GM10248 (cell line): ENCODE measurements around the gene MYO9B.
"Not testable (repeated sequence)": the region's sequence is repeated elsewhere in the genome, so short reads cannot be mapped to it uniquely, and the experiment has no call there.

Experiments used
- CTCF ChIA-PET: fragments of 300-600 bp; sonication (Branson Sonifier 250); formaldehyde crosslinking; extraction: SDS; loops from one replicate; lab custom pipeline; 2021; ENCODE audit warnings: antibody characterized with exemption; lab: Yijun Ruan, JAX
- POLR2A ChIA-PET: fragments of 350-650 bp; sonication (Branson Sonifier 250); formaldehyde crosslinking; extraction: SDS; loops from one replicate; lab custom pipeline; 2020; ENCODE audit warnings: antibody characterized with exemption; lab: Yijun Ruan, JAX
- DNase-seq: peaks from one replicate; pipeline ENCODE4 v3.0.0; 2012; ENCODE audit errors: extremely low spot score
- TF ChIP-seq, protein P1 (sequence below): IDR thresholded peaks from 2 replicates; pipeline ENCODE4 v1.5.1; 2012; ENCODE audit warnings: mild to moderate bottlenecking, low read depth; ENCODE audit errors: extremely low read depth, missing control alignments, control extremely low read depth

MYO9B gene

DNA sequence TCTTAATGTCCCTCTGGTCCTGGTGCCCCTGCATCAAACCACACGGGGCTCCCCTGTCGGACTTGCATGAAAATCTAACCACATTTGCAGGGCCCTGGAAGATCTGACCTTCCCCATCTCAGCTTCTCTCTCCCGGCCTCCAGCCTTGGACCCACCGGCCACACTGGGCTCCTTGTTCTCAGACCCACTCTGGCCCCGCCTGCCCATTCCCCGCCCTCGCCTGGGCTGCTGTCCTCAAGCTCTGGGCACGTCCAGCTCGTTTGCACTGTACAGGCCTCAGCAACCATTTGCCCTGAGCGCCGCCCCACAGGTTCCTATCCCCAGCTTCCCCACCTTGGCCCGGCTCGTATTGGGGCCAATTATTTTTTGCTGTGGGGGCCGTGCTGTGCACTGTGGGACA lies 10.5 kb downstream of the MYO9B start:
- TF ChIP-seq, protein P1, sequence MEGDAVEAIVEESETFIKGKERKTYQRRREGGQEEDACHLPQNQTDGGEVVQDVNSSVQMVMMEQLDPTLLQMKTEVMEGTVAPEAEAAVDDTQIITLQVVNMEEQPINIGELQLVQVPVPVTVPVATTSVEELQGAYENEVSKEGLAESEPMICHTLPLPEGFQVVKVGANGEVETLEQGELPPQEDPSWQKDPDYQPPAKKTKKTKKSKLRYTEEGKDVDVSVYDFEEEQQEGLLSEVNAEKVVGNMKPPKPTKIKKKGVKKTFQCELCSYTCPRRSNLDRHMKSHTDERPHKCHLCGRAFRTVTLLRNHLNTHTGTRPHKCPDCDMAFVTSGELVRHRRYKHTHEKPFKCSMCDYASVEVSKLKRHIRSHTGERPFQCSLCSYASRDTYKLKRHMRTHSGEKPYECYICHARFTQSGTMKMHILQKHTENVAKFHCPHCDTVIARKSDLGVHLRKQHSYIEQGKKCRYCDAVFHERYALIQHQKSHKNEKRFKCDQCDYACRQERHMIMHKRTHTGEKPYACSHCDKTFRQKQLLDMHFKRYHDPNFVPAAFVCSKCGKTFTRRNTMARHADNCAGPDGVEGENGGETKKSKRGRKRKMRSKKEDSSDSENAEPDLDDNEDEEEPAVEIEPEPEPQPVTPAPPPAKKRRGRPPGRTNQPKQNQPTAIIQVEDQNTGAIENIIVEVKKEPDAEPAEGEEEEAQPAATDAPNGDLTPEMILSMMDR: no peak
- CTCF ChIA-PET: interaction anchor here (1.2 to 1.8 kb wide), 2 partner anchors 10 to 20 kb away, joined by 3 to 4 read pairs; partner anchors contain the start of genes HAUS8 and MYO9B
- POLR2A ChIA-PET: interaction anchor here (0.6 to 1.4 kb wide), 3 partner anchors 20 to 93 kb away, joined by 3 to 4 read pairs (median 3); no protein-coding TSS in a partner anchor

DNA sequence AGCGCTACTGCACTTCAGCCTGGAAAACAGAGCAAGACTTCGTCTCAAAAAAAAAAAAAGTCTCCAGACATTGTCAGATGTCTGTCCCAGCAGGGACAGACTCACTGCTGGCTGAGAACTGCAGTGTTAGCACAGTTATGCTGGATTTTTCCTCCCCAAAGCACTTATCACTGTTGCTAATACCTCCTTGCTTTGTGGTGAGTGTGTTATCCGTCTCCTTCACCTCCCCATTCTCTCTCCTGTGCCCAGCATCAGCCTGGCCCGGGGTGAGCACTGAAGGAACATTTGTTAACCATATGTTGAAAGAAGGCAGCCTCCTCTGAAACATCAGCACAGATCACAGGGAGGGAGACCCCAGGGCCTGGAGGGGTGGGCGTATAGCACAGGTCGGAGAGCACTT lies 11.3 kb downstream of the MYO9B start:
- DNase-seq: no peak
- TF ChIP-seq, protein P1: no peak
- POLR2A ChIA-PET: interaction anchor here (1.4 kb wide), 1 partner anchor 39 kb away, joined by 4 read pairs; no protein-coding TSS in a partner anchor
- CTCF ChIA-PET: no interaction called here

More for the DNA sequence above, 10.5 kb downstream of the MYO9B start:
- no peak for DNase-seq

DNA sequence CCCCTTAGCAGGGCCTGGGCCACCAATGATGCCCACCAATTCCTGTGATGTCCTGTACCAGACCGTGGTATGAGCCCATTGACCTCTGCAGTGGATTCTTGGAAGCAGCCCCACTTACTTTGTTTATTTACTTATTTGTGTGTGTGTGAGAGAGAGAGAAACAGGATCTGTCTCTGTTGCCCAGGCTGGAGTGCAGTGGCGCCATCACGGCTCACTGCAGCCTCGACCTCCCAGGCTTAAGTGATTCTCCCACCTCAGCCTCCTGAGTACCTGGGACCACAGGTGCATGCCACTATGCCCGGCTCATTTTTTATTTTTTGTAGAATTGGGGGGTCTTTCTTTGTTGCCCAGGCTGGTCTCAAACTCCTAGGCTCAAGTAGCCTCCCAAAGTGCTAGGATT lies 13.0 kb downstream of the MYO9B start:
- CTCF ChIA-PET: interaction anchor here (1.3 kb wide), 1 partner anchor 23 kb away, joined by 4 read pairs; no protein-coding TSS in a partner anchor
- POLR2A ChIA-PET: interaction anchor here (1.5 kb wide), 1 partner anchor 12 kb away, joined by 3 read pairs; the partner anchor contains the start of gene MYO9B
- TF ChIP-seq, protein P1: no peak
- no peak for DNase-seq

DNA sequence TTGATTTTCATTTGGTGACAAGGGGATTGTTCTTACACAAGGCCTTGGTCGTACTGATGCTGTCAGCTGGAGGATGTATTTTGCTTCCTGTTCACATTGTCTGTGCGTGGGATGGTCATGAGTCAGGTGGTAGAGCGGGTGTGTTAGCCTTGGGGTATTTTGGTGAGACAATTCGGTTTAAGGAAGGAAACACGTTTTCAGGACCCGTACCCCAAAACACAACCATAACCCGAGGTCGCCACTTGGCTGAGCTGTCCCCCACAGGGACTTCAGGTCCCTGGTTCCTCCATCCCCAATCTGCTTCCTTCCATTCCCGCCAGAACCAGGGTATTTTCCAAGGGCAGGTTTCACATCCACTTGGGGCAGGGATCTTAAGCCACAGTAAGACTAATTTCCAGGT lies 15.0 kb downstream of the MYO9B start:
- POLR2A ChIA-PET: interaction anchor here (0.6 to 1.0 kb wide), 4 partner anchors 15 to 93 kb away, joined by 3 to 4 read pairs (median 3); partner anchors contain the start of genes HAUS8 and MYO9B
- CTCF ChIA-PET: interaction anchor here (0.9 to 2.1 kb wide), 5 partner anchors 10 to 145 kb away, joined by 3 to 9 read pairs (median 3); no protein-coding TSS in a partner anchor
- TF ChIP-seq, protein P1: no peak
- peak; percentile 75 for DNase-seq

DNA sequence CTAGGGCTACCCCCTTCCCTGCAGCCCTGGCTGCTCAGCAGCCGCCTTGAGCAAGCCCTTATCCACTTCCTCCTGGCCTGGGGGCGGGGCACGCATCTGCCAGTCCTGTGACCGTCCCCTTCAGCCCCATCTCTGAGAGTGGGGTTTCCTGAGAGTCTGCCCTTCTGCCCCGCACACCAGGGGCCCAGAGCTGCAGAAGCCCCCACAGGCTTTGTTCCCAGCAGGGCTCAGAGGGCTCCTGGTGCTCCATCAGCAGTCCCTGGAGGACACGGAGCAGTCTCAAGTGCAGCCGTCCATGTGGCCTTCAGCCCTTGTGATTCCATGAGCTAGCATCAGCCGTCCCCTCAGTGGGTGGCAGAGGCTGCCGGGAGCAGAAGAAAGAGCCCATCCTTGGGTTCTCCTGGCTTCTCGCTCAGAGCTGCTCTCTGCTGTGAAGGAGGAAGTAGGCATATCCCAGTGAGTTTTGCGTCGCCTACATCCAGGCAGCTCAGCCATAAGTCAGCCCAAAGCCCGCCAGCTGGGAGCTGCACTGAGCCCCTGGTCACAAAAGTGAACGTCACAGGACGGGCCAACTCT lies 16.3 kb downstream of the MYO9B start:
- ChIA-PET POLR2A (interaction anchor here (0.5 to 1.0 kb wide), 3 partner anchors 33 to 392 kb away, joined by 3 to 7 read pairs (median 3); no protein-coding TSS in a partner anchor), CTCF (interaction anchor here (1.2 to 2.1 kb wide), 2 partner anchors 10 to 19 kb away, joined by 3 to 9 read pairs; no protein-coding TSS in a partner anchor)
- TF ChIP-seq, protein P1: no peak
- DNase-seq: peak; percentile 63

DNA sequence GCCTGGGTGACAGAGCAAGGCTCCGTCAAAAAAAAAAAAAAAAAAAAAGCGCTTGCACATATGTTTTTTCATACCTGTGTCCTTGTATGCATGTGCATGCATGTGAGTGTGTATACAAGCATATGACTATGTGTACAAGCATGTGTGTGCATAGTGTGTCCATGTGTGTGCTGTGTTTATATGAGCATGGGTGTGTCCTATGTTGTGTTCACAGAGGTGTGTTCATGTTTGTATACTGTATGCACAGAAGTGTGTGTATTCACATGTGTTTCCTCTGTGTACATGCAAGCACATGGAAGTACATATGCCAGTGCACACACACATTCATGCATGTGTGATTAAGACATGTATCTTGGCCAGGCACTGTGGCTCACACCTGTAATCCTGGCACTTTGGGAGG lies 17.1 kb downstream of the MYO9B start:
- TF ChIP-seq, protein P1: no peak
- DNase-seq: no peak
- ChIA-PET CTCF (interaction anchor here (1.2 kb wide), 1 partner anchor 18 kb away, joined by 3 read pairs; no protein-coding TSS in a partner anchor), POLR2A (interaction anchor here (1.0 kb wide), 1 partner anchor 391 kb away, joined by 3 read pairs; no protein-coding TSS in a partner anchor)

DNA sequence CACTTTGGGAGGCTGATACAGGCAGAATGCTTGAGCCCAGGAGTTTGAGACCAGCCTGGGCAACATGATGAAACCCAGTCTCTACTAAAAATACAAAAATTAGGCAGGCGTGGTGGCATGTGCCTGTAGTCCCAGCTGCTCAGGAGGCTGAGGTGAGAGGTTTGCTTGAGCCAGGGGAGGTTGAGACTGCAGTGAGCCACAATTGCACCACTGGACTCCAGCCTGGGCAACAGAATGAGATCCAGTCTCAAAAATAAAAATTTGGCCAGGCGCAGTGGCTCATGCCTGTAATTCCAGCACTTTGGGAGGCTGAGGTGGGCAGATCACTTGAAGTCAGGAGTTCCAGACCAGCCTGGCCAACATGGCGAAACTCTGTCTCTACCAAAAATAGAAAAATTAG lies 19.1 kb downstream of the MYO9B start:
- DNase-seq, POLR2A ChIA-PET: not testable (repeated sequence)
- CTCF ChIA-PET: interaction anchor here (1.4 kb wide), 2 partner anchors 8 to 10 kb away, joined by 3 read pairs; no protein-coding TSS in a partner anchor
